ENCODE data around the gene LRRC40.
"Not testable (repeated sequence)": the region's sequence is repeated elsewhere in the genome, so short reads cannot be mapped to it uniquely, and the experiment has no call there.

LRRC40 gene

DNA sequence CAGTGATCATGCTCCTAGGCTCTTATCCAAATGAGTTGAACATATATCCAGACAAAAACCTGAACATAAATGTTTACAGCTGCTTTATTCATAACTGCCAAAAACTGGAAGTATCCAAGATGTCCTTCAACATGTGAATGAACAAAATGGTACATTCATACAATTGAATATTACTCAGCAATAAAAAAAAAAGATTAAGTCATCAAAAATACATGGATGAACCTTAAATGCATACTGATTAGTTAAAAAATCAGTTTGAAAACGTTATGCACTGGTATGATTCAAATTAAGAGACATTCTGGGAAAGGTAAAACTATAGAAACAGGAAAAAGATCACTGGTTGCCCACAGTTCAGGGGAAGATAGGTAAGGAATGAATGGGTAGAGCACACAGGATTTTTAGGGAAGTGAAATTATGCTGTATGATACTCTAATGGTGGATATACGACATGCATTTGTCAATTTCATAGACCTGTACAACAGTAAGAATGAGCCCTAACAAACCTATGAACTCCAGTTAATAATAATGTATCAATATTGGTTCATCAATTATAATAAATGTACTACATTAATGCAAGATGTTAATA lies 3.1 kb downstream of the LRRC40 start:
- no peak for DNase-seq (ENCODE audit: low spot score)

DNA sequence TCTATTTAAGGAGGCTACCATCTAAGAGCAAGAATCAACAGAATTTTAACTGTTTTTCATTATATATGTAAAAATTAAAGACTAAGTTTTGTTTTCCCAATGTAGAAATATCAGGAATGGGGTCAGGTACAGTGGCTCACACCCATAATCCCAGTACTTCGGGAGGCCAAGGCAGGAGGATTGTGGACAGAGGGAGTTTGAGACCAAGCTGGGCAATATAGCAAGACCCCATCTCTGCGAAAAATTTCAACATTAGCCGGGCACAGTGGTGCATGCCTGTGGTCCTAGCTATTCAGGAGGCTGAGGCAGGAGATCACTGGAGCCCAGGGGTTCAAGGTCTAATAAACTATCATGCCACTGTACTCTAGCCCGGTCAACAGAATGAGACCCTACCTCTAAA lies 5.3 kb downstream of the LRRC40 start:
- DNase-seq (ENCODE audit: low spot score), result no peak

DNA sequence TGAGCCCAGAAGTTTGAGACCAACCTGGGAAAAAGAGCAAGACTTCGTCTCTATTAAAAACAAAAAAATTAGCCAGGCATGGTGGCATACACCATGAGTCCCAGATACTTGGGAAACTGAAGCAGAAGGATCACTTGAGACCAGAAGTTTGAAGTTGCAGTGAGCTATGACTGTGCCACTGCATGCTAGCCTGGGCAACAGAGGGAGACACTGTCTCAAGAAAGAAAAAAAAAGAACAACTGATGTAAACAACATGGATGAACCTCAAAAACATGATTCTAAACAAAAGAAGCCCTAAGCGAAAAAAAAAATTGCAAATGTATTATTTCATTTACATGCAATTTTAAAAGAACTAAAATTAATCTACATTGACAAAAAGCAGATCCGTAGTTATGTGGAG lies 9.0 kb downstream of the LRRC40 start:
- DNase-seq (ENCODE audit: low spot score), result no peak

DNA sequence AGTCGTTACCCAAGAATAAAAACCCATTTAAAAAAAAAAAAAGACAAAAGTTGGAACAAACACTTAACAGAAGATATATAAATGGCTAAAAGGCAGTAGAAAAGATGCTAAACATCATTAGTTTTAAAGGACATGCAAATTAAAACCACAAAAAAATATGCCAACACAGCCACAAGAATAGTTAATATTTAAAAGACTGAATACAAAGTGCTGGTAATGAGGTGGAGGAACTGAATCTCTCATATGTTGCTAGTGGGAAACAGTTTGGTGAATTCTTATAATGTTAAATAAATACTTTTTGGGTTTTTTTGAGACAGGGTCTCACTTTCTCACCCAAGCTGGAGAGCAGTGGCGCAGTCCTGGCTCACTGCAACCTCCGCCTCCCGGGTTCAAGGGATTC lies 10.0 kb downstream of the LRRC40 start:
- no peak for DNase-seq (ENCODE audit: low spot score)

DNA sequence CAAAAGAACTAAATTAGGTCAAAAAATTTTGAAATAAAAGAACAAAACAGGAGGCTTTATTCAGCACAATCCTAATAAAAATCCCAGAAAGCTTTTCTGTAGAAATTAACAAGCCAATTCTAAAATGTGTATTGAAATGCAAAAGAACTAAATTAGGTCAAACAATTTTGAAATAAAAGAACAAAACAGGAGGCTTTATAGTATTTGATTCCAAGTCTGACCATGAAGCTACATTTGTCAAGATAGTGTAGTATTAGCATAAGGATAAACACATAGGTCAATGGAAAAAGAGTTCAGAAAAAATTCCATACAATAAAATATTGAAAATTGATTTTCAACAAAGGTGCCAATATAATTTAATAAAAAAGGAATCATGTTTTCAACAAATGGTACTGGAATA lies 10.8 kb downstream of the LRRC40 start:
- no peak for DNase-seq (ENCODE audit: low spot score)

DNA sequence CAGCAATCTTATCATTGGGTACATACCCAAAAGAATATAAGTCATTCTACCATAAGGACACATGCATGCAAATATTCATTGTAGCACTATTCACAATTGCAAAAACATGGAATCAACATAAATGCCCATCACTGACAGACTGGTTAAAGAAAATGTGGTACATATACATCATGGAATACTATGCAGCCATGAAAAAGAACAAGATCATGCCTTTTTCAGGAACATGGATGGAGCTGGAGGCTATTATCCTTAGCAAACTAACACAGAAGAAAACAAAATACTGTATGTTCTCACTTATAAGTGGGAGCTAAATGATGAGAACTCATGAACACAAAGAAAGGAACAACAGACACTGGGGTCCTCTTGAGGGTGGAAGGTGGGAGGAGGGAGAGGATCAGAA lies 12.9 kb downstream of the LRRC40 start:
- DNase-seq (ENCODE audit: low spot score), result not testable (repeated sequence)

DNA sequence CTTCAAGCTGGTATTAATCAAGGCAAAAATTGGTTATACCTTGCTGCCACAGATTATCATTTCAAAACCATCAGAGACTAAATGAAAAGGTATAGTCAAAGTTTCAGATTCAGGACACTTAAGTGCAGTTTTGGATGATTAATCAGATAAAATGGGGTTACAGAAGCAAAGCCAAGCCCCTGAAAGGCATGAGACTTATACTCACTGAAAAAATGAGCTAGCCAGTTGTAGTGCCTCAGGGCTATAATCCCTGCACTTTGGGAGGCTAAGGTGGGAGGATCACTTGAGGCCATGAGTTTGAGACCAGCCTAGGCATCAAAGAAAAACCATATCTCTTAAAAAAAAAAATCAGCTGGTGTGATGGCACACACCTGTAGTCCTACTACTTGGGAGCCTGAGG lies 15.2 kb downstream of the LRRC40 start:
- DNase-seq (ENCODE audit: low spot score), result no peak

DNA sequence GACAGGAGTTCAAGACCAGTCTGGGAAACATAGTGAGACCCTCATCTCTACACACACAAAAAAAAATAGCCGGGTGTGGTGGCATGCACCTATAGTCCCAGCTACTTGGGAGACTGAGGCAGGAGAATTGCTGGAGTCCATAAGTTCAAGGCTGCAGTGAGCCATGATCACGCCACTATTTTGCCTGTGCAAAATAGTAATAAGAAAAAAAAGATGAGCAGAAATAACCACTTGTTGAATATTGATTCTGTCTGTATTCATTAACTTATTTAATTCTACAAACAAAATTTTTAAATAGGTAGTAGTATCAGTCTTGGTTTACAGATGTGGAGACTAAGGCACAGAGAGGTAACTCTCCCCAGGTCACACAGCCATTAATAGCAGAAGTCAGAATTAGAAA lies 16.9 kb downstream of the LRRC40 start:
- no peak for DNase-seq (ENCODE audit: low spot score)

DNA sequence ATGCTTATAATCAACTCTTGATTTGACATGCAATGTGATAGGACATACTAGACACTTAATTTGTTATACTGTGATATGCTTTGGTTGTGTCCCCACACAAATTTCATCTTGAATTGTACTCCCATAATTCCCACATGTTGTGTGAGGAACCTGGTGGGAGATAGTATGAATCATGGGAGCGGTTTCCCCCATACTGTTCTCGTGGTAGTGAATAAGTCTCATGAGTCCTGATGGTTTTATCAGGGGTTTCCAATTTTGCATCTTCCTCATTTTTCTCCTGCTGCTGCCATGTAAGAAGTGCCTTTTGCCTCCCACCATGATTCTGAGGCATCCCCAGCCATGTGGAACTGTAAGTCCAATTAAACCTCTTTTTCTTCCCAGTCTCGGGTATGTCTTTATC lies 20.2 kb downstream of the LRRC40 start:
- not testable (repeated sequence) for DNase-seq (ENCODE audit: low spot score)

DNA sequence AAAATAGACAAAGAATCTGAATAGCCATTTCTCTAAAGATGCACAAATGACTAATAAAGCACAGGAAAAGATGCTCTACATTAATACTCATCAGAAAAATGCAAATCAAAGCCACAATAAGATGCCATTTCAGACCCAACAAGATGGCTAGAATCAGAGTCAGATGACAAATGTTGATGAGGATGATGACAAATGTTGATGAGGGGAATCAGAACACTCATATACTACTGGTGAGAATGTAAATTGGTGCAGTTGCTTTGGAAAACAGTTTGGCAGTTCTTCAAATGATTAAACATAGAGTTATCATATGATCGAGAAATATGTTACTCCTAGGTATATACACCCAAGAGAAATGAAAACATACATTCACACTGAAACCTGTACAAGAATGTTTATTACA lies 33.9 kb downstream of the LRRC40 start:
- DNase-seq (ENCODE audit: low spot score), result no peak

DNA sequence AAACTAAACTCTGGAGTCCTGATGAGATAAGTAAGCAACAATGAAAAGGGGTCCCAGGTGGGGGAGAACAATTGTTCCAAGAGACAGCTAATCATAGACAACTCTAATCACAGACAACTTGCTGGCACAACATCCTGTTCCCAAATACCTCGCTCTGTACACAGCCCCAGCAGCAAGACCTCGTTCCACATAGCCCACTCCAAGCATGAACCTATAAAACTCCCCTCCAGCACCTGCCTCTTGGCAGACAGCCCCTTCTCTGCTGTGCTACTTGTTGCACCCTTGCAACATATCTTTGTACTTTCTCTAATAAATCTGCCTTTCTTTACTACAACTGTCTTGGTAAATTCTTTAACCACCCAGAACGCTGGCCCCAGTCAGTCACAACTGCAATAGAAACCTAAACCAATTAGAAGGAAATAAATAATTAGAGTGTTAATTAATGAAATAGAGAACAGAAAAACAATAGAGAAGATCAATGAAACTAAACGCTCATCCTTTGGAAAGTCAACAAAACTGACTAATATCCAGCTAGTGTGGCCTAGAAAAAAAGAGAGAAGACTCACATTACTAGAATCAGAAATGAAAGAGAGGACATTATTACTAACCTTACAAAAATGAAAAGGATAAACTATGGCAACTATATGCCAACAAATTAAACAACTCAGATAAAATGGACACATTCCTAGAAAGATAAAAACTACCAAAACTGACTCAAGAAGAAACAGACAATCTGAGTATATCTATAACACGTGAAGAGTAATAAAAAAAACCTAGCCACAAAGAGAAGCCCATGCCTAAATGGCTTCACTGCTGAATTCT lies 36.1 kb downstream of the LRRC40 start:
- DNase-seq (ENCODE audit: low spot score), result no peak

DNA sequence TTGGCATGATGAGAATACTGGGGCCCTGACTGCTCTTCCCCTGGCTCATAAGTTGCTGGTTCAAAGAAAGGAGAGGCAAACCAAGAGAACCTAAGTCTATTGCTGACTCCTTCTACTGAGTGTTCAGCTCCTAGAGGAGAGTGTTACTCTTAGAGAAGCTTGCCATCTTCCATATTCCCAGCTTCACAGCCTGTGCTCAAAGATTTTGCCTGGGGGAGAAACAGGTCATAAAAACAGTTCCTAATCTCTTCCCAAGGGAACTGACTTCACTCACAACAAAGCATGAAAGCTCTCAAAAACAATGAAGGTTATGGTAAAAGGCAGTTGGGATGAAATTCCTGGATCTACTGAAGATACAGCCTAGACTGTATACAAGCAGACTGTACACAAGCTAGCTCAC lies 37.1 kb downstream of the LRRC40 start:
- no peak for DNase-seq (ENCODE audit: low spot score)

DNA sequence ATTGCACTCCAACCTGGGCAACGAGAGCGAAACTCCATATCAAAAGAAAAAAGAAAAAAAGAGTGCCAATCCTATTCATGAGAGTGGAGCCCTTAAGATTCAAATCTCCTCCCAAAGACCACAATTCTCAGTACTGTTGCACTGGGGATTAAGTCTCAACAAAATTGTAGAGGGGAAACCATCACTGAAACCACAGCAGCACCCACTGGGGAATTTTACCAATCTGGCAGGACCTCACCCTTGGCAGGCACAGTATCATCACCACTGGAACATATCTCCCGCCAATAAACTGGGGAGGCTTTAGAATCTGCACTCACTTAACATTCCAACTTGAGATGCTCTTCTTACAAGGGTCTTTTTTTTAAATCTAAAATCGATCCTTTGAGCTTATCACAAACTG lies 41.0 kb downstream of the LRRC40 start:
- no peak for DNase-seq (ENCODE audit: low spot score)

DNA sequence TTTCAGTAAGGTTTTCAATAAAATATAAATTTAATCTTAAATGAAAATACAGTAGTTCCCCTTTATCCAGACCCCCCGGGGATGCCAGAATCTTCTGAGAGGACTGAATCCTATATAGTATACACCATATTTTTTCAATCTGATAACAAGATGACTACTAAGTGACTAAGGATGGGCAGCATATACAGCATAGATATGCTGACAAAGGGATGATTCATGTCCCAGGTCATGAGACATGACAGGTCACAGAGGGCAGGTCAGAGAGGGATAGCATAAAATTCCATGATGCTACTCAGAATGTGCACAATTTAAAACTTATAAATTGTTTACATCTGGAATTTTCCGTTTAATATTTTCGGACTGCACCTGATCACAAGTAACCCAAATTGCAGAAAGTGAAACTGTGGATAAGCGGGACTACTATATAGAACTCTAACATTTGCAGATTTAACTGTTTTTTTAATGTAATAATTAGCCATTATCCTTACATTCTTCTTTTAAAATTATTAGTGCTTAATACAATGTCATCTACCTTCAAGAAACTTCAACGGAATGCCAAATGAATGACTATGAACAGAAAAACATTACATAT lies 48.8 kb downstream of the LRRC40 start:
- no peak for DNase-seq (ENCODE audit: low spot score)

DNA sequence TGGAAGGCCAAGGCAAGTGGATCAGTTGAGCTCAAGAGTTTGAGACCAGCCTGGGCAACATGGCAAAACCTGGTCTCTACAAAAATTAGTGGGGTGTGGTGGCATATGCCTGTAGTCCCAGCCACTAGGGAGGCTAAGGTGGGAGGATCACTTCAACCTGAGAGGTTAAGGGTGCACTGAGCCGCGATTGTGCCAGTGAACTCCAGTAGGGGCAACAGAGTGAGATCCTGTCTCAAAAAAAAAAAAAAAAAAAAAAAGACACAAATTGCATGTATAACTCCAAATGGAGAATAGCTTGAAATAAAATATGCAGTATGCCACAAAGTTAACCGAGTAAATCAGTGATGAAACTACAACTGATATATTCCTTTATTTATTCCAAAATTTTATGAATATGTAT lies 51.6 kb downstream of the LRRC40 start:
- no peak for DNase-seq (ENCODE audit: low spot score)

DNA sequence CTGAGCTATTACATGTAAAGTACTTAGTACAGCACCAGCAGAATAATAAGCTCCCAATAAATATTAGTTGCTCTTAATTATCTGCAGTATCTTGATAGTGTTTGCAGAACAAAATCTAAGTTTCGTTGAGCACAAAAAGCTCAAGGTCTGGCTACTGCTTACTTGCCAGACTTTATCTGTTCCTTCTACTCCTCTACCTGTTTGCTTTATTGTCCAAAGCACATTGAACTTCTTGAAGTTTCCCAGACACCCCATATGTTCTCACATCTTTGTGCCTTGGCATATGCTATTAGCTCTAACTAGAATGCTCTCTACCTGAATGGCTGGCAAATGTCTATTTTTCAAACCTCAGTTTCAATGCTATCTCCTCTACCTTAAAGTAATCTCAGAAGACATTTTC lies 54.9 kb downstream of the LRRC40 start:
- DNase-seq (ENCODE audit: low spot score), result no peak

DNA sequence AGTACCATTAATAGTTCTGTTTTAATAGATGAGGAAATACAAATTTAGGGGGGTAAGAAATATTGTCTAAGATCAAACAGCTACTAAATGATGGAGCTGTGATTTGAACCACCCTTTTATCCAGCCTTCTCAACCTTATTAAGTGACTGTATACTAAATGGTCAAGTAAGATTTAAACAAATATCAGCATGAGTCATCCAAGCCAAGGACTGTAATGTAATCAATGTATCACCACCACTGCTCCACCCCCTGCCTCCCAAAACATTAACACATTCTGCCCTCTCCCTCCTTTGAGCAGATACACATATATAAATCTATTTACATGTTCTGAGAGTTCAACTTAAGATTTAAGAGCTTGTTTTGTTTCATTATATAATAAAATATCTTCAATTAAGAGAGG lies 58.9 kb downstream of the LRRC40 start:
- DNase-seq (ENCODE audit: low spot score), result no peak

DNA sequence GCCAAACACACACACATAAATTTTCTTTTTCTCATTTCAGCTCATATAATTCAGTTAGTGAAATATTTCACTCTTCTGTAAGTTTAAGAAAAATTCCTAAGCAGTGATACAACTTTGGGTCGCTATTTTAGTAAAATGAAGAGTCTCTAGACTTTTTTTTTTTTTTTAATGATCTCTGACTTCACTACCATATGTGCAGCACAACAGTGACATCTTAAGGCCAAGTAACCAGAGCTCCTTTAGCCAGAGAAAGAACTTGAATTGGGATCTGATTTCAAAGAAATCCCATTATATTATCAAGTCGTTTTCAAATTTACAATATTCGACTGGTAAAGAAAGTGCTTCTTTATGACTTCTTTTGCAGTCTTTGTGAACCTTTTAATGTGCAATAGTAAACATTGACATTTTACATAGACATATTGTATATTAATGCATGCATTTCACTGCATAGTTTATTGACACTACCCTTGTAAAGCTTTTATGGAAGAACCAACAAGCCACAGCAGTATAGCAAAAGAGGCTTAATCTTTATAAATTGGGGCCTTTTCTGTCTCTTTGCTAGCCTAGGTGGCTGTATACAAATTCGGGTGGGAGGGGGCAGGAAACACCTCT lies 62.2 kb downstream of the LRRC40 start:
- no peak for DNase-seq (ENCODE audit: low spot score)

DNA sequence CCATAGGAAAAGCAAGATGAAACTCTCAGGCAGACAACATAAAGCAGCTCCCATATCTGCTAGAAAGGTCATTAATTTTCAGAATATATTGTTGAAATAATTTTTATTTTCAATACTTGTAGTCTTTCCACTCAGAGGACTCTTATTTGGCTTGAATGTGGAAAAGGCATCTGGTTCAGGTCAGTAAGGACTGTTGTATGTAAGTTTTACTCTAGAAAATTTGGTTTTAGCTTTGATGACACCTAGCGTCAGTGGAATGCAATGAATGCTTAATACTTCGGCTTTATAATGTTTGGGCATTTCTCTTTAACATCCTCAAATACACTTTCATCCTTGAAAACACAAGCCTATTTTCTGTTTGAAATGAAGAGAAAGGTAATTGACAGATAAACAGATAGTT lies 63.3 kb downstream of the LRRC40 start:
- DNase-seq (ENCODE audit: low spot score), result no peak

DNA sequence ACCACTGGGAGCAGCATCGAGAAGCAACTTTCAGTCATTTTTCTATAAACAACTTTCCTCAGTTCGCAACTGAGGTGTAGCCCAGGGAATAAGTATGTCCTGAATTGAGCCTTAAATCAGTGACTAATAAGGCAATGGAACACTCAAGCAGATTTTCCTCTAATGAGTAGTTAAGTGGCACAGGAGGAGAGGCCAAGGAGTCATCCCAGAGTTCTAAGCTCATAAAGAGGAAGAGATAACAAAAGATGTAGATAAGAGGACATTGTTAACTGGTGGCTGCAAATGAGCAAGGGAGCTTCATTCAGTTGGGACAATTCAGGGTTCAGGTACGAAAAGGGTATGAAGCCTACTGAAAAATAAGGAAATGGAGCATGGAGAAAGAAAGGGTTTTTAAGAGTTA lies 64.5 kb downstream of the LRRC40 start:
- no peak for DNase-seq (ENCODE audit: low spot score)

DNA sequence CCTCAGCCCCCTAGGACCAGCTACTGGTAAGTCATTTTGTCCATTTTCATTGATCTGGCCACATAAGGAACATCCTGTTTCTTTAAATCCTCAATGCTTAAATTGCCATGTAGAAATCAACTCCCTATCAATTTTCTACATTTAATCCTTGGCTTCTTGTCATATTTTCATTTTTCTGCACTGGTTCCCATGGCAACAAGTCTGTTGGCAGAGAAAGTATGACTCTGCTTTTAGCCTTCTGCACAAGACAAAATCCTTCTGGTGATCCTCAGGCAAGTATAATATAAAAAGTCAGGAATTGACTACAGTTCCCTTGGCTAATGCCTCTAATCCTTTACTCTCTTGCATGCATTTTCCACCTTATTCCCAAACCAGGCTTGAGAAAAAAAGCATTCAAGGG lies 65.0 kb downstream of the LRRC40 start:
- no peak for DNase-seq (ENCODE audit: low spot score)

DNA sequence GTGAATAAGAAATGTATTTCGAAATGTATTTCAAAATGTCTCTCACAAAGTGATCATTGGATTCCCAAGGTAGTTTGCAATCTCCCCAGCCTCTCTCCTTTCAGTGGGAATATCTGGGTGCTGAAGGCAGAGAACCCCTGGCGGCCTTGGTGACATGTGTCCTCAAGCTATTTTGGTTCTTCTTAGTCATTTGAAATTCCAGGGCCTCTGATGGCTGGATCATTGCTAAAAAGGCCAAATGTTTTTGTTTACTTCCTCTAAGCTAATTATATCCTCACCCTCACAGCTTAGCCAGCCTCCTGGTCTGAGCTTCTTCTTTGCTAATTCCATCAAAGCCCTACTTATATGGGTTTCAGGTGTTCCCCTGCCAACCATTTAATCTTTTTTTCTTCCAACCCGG lies 71.2 kb downstream of the LRRC40 start:
- DNase-seq (ENCODE audit: low spot score), result no peak

DNA sequence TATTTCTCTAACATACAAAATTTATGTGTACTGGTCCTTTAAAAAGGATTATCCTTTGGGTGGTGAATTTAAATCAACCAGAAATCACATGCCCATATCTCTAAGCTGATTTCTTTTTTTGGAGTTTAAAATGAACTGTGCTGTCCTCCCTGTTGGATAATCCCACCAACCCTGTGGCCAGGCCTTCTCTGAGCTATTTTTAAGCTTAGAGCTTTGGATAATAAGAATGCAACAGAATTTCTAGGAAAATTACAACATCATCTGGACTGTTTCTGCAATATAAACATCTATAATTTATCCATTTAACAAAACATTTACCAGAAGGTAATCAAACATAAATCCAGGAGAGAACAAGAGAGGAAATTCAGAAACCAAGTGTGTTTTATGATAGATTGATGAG lies 88.3 kb downstream of the LRRC40 start:
- DNase-seq (ENCODE audit: low spot score), result no peak
